ENCODE measurements around the gene ARL15. TPM values are rescaled to one million over a fixed set of nuclear protein-coding genes. Genes with fewer than 3 reads are reported as not detected.

The ARL15 gene
- total RNA-seq, 4 donors from 2014 or later, result 8.5 to 19.1 (median 12.0) TPM

GRCh38 chr5:54094706-54095105 is 215.7 kb downstream of the ARL15 start:
- Histone ChIP-seq H3K27ac (no peak overlapping the region), H3K4me1 (peaks cover 0 to 25% (median 0%) of the 10 kb centered on the region in 3 donors), H3K4me3 (no peak overlapping the region), H3K9me3 (no peaks in the 10 kb centered on the region), H3K36me3 (no peaks in the 10 kb centered on the region), H3K27me3 (no peaks in the 10 kb centered on the region)
- intact Hi-C loops (cut with DNase I), result no loop called here
- 73 to 98% methylated on average over 2 of the region's 2 CpGs for WGBS, 2 donors
- DNase-seq, result no peak
- TF ChIP-seq POLR2A (IDR thresholded peaks at IDR 0.05), result no peak
- no peak for TF ChIP-seq CTCF (IDR thresholded peaks at IDR 0.05)

- H3K27me3 ChIP-seq, result no peaks in the 10 kb centered on the region
- WGBS, 2 donors, result 95 to 100% methylated on average over 2 of the region's 2 CpGs
- H3K4me3 ChIP-seq, result no peak overlapping the region
- intact Hi-C loops (cut with DNase I), result no loop called here
- no peak for TF ChIP-seq CTCF (IDR thresholded peaks at IDR 0.05)
- TF ChIP-seq POLR2A (IDR thresholded peaks at IDR 0.05), result no peak
- peaks cover 0 to 25% (median 0%) of the 10 kb centered on the region in 3 donors for H3K4me1 ChIP-seq
- DNase-seq, result no peak
- H3K9me3 ChIP-seq, result no peaks in the 10 kb centered on the region
- no peak overlapping the region for H3K27ac ChIP-seq
- H3K36me3 ChIP-seq, result no peaks in the 10 kb centered on the region
Measured at GRCh38 chr5:54093861-54094260, 216.5 kb downstream of the ARL15 start.

GRCh38 chr5:54093081-54093492 is 217.3 kb downstream of the ARL15 start:
- DNase-seq, result no peak
- no peaks in the 10 kb centered on the region for H3K27me3 ChIP-seq
- peaks cover 0 to 25% (median 0%) of the 10 kb centered on the region in 3 donors for H3K4me1 ChIP-seq
- TF ChIP-seq CTCF (IDR thresholded peaks at IDR 0.05) (no peak), POLR2A (IDR thresholded peaks at IDR 0.05) (no peak)
- no peaks in the 10 kb centered on the region for H3K36me3 ChIP-seq
- no peak overlapping the region for H3K4me3 ChIP-seq
- H3K9me3 ChIP-seq, result no peaks in the 10 kb centered on the region
- H3K27ac ChIP-seq, result no peak overlapping the region
- intact Hi-C loops (cut with DNase I), result no loop called here
- WGBS, 2 donors, result 13 to 27% methylated on average over 1 of the region's 1 CpG

GRCh38 chr5:54091307-54092130 is 218.9 kb downstream of the ARL15 start:
- H3K36me3 ChIP-seq, result no peaks in the 10 kb centered on the region
- H3K9me3 ChIP-seq, result no peaks in the 10 kb centered on the region
- H3K27ac ChIP-seq, result no peak overlapping the region
- H3K4me3 ChIP-seq, result no peak overlapping the region
- peaks cover 0 to 25% (median 0%) of the 10 kb centered on the region in 3 donors for H3K4me1 ChIP-seq
- 50 to 67% methylated on average over 8 to 9 of the region's 9 CpGs for WGBS, 2 donors
- no peak for DNase-seq
- intact Hi-C loops (cut with DNase I), result no loop called here
- no peak for TF ChIP-seq POLR2A (IDR thresholded peaks at IDR 0.05)
- TF ChIP-seq CTCF (IDR thresholded peaks at IDR 0.05), result no peak
- H3K27me3 ChIP-seq, result no peaks in the 10 kb centered on the region

GRCh38 chr5:54090495-54091120 is 219.8 kb downstream of the ARL15 start:
- TF ChIP-seq CTCF (IDR thresholded peaks at IDR 0.05) (peak in 1 of 6 experiments; percentile 39), POLR2A (IDR thresholded peaks at IDR 0.05) (no peak)
- H3K27me3 ChIP-seq, result no peaks in the 10 kb centered on the region
- WGBS, 2 donors, result 6 to 52% methylated on average over 1 of the region's 1 CpG
- intact Hi-C loops (cut with DNase I), result no loop called here
- no peaks in the 10 kb centered on the region for H3K9me3 ChIP-seq
- no peaks in the 10 kb centered on the region for H3K36me3 ChIP-seq
- H3K27ac ChIP-seq, result no peak overlapping the region
- H3K4me3 ChIP-seq, result no peak overlapping the region
- peaks cover 0 to 25% (median 0%) of the 10 kb centered on the region in 3 donors for H3K4me1 ChIP-seq
- DNase-seq, result no peak

All from esophagus squamous epithelium (tissue), 5 donors.